Skeletal muscle satellite cell (primary cell): ENCODE measurements around the gene RPTOR.

Experiments used
- H3K27me3 ChIP-seq: 2 replicates; pipeline ENCODE4 v1.7.0; 2013; ENCODE audit warnings: low read length; ENCODE audit not compliant: control insufficient read depth, insufficient read depth
- H3K36me3 ChIP-seq: 2 replicates; pipeline ENCODE4 v1.7.0; 2013; ENCODE audit warnings: mild to moderate bottlenecking, control low read depth, low read length; ENCODE audit not compliant: insufficient read depth
- H3K4me1 ChIP-seq: 2 replicates; pipeline ENCODE4 v1.7.0; 2013; ENCODE audit warnings: low read length; ENCODE audit not compliant: control insufficient read depth, insufficient read depth
- H3K4me2 ChIP-seq: 2 replicates; pipeline ENCODE4 v1.7.0; 2013; ENCODE audit warnings: mild to moderate bottlenecking, low read length
- H3K4me3 ChIP-seq: 2 replicates; pipeline ENCODE4 v1.7.0; 2013; ENCODE audit warnings: low read length
- H3K9ac ChIP-seq: 2 replicates; pipeline ENCODE4 v1.7.0; 2013; ENCODE audit warnings: mild to moderate bottlenecking, low read depth, low read length, moderate library complexity
- H3K9me3 ChIP-seq: replicated peaks from 2 replicates; pipeline ENCODE4 v1.7.0; 2013; ENCODE audit warnings: mild to moderate bottlenecking, control low read depth, low read length

Gene RPTOR

DNA sequence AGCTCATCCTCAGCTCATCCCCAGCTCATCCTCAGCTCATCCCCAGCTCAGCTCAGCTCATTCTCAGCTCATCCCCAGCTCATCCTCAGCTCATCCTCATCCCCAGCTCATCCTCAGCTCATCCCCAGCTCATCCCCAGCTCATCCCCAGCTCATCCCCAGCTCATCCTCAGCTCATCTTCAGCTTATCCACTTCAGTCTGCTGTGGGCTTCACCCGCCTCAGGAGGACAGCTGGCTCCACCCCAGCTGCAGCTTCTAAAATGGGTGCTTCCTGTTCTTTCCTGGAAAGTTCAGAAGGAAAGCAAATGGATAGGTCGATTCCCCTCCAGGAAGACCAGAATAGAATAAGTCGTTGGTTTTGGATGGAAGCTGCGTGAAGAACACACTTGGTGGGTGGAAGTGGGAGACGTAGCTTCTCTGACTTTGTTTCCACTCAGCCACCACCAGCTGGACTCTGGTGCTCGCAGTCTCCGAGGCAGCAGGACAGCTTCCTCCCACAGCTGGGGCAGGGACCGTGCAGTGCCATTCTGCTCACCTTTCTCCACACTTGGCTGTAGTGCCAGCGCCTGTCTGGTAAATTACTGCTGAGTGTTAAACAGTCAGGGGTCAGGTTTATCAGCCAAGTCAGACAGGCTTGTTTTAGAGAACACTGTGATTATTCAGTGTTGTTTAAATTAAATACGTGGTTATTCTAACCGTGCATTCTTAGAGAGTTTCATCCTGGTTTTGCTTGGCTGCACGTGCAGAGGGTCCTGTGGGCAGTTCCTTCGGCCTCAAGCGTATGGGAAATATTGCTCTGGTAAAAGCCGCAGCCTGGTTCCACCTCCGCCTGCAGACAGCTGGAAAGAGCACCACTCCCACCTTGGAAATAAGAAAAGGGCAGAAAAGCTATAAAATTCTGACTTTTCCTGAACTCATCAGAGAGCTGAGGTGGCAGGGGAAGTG, 386.0 kb downstream of the RPTOR start:
- no peak overlapping the region for H3K9ac ChIP-seq
- H3K4me3 ChIP-seq, result no peak overlapping the region
- no peaks in the 10 kb centered on the region for H3K9me3 ChIP-seq
- peaks cover 4% of the 10 kb centered on the region for H3K4me1 ChIP-seq
- no peaks in the 10 kb centered on the region for H3K27me3 ChIP-seq
- peaks cover 12% of the 10 kb centered on the region for H3K36me3 ChIP-seq
- H3K4me2 ChIP-seq, result no peak overlapping the region

DNA sequence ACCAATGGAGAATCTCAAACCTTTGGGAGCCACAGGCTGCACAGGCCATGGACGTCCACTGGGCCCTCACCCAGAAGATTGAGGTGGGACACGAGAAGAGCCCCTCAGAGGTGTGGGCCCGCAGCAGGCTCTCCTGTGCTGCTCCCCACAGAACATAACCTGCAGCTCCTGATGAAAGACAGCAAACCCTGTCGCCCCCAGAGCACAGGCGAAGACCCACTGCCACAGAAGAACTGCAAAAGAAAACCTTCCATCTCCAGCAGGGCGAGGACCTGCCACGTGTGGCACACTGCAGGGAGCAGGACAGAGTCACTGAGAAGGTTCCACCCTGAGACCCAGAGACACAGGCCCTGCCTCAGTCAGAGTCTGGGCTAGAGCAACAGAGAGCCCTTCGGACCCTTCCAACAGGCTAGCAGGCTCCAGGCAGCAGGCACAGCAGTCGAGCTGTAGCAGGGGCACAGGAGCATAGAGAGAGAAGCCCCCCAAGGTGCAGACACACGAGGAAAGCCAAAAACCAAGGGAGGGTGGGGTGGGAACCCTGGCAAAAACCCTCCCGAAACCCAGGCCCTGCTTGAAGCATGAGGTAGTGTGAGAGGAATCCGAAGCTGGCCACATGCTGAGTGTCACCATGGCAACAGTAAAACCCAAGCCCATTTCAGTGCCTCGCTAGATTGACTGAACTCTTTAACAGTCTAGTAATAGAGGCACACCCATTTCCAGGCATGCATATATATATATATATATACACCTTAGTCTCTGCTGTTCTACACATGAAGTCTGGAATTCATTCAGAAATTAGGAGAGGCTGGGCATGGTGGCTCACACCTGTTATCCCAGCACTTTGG, 387.0 kb downstream of the RPTOR start:
- peaks cover 6% of the 10 kb centered on the region for H3K36me3 ChIP-seq
- H3K9me3 ChIP-seq, result no peaks in the 10 kb centered on the region
- no peak overlapping the region for H3K9ac ChIP-seq
- H3K4me2 ChIP-seq, result no peak overlapping the region
- H3K4me3 ChIP-seq, result no peak overlapping the region
- H3K27me3 ChIP-seq, result no peaks in the 10 kb centered on the region
- H3K4me1 ChIP-seq, result peaks cover 4% of the 10 kb centered on the region

DNA sequence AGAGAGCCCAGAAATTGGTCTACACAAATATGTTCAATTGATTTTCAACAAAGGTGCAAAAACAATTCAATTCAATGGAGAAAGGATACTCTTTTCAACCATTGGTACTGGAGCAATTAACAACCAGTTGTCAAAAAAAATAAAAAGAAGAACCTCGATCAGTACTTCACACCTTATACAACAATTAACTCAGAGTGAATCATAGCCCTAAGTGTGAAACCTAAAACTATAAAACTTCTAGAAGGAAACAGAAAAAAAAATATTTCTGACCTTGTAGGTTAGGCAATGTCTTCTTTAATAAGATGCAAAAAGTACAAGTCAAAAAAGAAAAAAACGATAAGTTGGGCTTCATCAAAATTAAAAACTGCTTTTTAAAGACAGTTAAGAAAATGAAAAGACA, 390.9 kb downstream of the RPTOR start:
- H3K4me2 ChIP-seq, result no peak overlapping the region
- no peak overlapping the region for H3K9ac ChIP-seq
- peaks cover 4% of the 10 kb centered on the region for H3K4me1 ChIP-seq
- H3K4me3 ChIP-seq, result no peak overlapping the region
- no peaks in the 10 kb centered on the region for H3K27me3 ChIP-seq
- no peaks in the 10 kb centered on the region for H3K9me3 ChIP-seq
- no peaks in the 10 kb centered on the region for H3K36me3 ChIP-seq

DNA sequence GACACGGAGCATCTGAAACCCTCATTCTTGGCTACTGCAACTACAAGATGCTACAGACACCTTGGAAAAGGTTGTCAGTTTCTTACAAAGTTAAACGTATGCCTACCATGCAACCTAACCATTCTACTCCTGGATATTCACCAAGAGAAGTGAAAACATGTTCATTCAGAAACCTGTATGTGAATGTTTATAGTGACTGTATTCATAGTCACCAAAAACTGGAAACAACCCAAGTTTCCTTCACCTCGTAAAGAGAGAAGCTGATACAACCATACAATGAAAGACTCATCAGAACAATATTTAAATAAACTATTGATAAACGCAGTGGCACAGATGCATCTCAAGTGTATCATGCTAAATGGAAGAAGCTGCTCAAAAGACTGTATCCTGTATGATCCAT, 391.6 kb downstream of the RPTOR start:
- Histone ChIP-seq H3K4me2 (no peak overlapping the region), H3K9me3 (no peaks in the 10 kb centered on the region), H3K4me3 (no peak overlapping the region), H3K4me1 (peaks cover 4% of the 10 kb centered on the region), H3K9ac (no peak overlapping the region), H3K36me3 (no peaks in the 10 kb centered on the region), H3K27me3 (no peaks in the 10 kb centered on the region)

DNA sequence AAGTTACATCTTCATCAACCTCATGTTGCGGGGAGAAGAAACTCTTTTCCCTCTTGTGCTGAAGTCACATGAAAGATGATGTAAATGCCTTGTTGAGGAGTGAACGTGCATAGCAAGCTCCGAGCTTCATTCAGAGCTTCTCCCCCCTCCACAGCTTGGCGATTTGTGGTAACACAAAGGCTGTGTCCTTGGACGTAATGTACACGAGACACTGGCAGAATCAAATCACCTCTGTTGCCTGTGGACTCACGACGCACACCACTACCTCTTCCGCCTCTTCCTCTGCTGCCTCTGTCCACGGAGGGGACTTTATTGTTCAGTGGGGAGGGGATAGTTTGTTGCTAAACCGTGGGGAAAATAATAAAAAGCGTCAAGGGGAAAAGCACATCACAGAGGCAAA, 392.1 kb downstream of the RPTOR start:
- Histone ChIP-seq H3K4me1 (peaks cover under 1% of the 10 kb centered on the region), H3K4me2 (no peak overlapping the region), H3K9me3 (no peaks in the 10 kb centered on the region), H3K36me3 (no peaks in the 10 kb centered on the region), H3K27me3 (no peaks in the 10 kb centered on the region), H3K4me3 (no peak overlapping the region), H3K9ac (no peak overlapping the region)

DNA sequence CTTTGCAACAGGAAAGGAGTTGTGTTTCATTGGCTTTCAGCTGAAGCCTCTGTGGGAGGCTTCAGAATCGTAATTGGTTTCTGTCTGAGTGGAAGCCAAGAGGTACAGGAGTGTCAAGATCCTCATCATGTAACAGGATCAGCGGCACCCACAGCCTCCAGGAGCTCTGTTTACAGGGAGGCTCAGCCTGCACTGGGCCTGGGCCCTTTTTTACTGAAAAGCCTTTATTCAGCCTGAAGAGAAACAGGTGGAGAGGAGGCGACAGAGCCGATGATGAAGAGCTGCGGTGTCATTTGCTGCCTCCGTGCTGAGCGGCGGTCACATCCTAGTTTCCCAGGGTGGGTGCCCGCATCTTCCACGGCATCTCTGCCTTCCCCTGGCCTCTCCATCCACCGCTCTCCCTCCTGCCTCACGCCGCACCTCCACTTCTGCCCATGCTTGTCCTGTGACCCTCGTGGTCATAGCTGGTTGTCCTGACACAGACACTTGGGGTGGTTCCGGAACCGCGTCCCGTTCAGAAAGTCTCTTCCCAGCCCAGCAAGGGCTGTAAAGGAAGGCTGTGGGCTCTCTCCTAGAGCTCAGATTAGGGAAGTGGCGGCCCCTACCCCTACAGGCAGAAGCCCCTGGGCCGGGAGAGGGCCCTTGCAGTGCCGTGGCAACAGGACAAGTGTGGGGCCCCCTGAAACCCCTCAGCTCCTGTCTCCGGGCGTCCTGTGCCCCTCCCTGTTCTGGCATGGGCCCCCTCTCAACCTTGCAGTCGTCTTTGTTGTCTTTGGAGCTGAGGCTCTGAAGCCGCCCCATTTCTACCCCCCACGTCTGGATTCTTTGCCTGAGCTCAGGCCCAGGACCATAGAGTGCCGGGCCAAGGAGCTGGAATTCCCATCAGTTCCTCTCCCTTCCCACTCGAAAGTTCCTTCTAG, 393.1 kb downstream of the RPTOR start:
- Histone ChIP-seq H3K9ac (no peak overlapping the region), H3K4me3 (no peak overlapping the region), H3K9me3 (no peaks in the 10 kb centered on the region), H3K4me2 (no peak overlapping the region), H3K4me1 (peaks cover 10% of the 10 kb centered on the region), H3K27me3 (no peaks in the 10 kb centered on the region), H3K36me3 (no peaks in the 10 kb centered on the region)

DNA sequence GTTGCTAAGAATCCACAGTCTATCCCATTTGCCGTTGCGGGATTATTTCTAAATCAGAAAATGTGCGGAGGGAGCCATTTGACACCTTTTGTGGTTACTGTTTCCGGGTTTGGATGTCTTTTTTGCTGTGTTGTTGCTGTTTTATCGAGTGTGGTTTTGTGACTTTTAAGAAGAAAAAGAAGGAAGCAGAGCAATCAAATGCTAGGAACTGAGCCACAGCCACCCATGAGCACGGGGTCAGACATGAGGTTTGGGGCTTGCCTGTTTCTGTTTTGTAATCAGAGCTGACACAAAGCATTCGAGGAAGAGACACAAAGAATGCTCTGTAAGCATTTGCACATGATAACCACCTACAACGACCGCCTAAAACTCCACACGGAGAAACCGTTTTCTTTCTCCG, 393.9 kb downstream of the RPTOR start:
- Histone ChIP-seq H3K4me3 (no peak overlapping the region), H3K4me2 (no peak overlapping the region), H3K27me3 (no peaks in the 10 kb centered on the region), H3K36me3 (no peaks in the 10 kb centered on the region), H3K9ac (no peak overlapping the region), H3K4me1 (peaks cover 14% of the 10 kb centered on the region), H3K9me3 (no peaks in the 10 kb centered on the region)

DNA sequence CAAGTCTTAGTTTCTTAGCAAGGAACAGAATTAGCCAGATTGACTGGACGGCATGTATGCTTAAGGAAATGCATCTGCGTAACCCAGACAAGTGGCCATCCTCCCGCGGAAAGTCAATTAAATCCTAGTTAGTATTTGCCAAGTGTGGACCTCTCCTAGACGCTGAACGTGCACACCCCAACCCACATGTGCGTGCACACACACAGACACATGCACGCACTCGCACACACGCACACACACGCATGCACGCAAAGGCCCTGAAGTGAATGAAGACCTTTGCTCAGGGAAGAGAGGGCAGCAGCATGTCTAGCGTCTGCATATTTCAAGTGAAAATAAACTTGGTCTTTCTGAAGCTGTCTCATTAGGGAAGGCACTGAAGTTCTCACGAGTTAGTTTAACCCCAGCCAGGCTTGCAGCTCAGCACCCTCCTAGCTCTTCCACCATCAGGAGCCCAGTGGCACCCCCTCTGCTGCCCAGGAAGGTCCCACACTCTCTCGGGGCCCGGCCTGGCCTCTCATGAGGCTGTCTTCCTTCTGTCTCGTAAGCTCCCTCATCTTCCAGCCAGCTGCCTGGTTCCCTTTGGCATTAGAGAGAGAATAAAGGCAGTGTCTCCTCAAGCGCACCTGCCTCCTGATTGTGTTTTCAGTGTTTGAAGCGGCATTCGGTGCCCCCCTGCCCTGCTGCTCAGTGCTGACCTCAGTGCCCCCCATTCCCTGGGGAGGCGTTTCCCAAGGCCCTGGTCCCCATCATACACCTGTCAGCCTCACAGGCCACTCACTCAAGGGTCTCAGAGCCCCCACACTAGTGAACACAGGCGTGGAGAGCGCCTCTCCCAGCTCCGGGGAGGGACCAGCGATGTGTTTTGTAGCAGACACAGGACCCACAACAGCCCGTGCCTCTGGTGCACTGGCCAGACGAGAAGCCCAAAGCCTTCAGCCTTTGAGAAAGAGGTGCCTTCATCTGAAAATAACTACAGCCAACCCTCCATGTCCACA, 394.8 kb downstream of the RPTOR start:
- no peaks in the 10 kb centered on the region for H3K27me3 ChIP-seq
- no peaks in the 10 kb centered on the region for H3K9me3 ChIP-seq
- H3K9ac ChIP-seq, result no peak overlapping the region
- H3K4me2 ChIP-seq, result no peak overlapping the region
- no peak overlapping the region for H3K4me3 ChIP-seq
- peaks cover 14% of the 10 kb centered on the region for H3K4me1 ChIP-seq
- no peaks in the 10 kb centered on the region for H3K36me3 ChIP-seq

DNA sequence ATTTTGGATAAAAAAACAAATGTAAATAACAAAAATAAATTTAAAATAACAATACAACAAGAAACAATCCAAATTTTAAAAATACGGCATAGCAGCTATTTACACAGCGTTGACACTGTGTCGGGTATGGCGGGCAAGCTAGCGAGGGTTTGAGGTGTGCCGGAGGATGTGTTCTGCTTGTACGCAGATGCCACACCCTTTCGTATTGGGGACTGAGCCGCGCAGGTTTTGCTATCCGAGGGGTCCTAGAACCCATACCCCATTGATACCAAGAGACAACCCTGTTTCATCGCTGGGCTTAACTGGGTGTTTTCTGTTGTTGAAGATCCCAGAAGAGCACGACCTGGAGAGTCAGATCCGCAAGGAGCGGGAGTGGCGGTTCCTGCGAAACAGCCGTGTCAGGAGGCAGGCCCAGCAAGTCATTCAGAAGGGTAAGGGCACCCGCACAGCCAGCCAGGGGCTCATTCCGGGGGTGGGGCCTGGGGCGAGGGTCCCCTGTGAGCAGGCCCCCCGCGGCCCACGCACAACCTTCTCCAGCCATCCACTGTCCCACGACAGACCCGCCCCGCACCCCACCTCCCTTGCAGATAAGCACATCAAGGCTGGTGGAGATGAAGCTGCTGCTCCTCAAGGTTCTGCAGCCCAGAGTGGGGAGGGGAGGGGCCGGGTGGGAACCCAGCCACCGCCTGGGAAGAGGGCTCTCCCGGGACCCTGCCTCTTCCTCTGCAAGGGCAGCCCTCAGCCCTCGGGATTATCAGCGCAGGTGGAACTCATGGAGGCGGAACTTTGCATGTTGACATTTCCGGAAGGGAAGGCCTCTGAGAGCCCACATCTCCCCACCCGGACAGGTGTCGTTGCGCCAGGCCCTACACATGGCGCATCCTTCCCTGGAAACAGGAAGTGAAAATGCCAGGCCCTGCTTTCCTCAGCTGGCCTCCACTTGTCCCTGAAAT, 395.8 kb downstream of the RPTOR start:
- Histone ChIP-seq H3K9ac (no peak overlapping the region), H3K4me1 (peaks cover 14% of the 10 kb centered on the region), H3K4me2 (no peak overlapping the region), H3K4me3 (no peak overlapping the region), H3K9me3 (no peaks in the 10 kb centered on the region), H3K36me3 (no peaks in the 10 kb centered on the region), H3K27me3 (no peaks in the 10 kb centered on the region)
